ENCODE results near the gene CHST9.

- TF ChIP-seq CTCF (IDR thresholded peaks at IDR 0.05; ENCODE audit: poor library complexity) (no peak), EZH2 (IDR thresholded peaks at IDR 0.05; ENCODE audit: borderline replicate concordance) (no peak)
These were observed 26.5 kb upstream of the CHST9 start for GRCh38 chr18:27211569-27211968.

Data from hepatocyte (in vitro differentiated cells).